B cell (primary cell): ENCODE results near the gene SLC6A7. TPM values are rescaled to one million over a fixed set of nuclear protein-coding genes. Genes with fewer than 3 reads are reported as not detected.

Source experiments
- ATAC-seq: fragments of 200-7000 bp; cut with Tn5 transposase; one replicate; pipeline ENCODE4 v1.10.0; 2021; ENCODE audit warnings: low read depth, mild to moderate bottlenecking, moderate number of reproducible peaks, moderate library complexity
- CTCF ChIA-PET: fragments of 350-600 bp; sonication (Branson Sonifier 250); formaldehyde crosslinking; loops from one replicate; lab custom pipeline; 2021; ENCODE audit warnings: antibody characterized with exemption, inconsistent platforms; lab: Charles Lee
- POLR2A ChIA-PET: fragments of 350-600 bp; sonication (Branson Sonifier 250); formaldehyde crosslinking; loops from one replicate; lab custom pipeline; 2021; ENCODE audit warnings: antibody characterized with exemption; lab: Charles Lee
- DNase-seq: peaks from one replicate; pipeline ENCODE4 v3.0.0; 2013
- H2AFZ ChIP-seq: 2 replicates; pipeline ENCODE4 v1.6.1; 2012; ENCODE audit warnings: mild to moderate bottlenecking, low read depth, low read length; ENCODE audit not compliant: insufficient read depth, poor library complexity, severe bottlenecking
- H3K27ac ChIP-seq, 2 donors: 1 replicate in 1 of 2; 2 replicates in 1 of 2; pipeline ENCODE4 v1.5.1; 2012 to 2013; ENCODE audit warnings: low read length in 2 of 2, mild to moderate bottlenecking in 2 of 2, moderate library complexity in 1 of 2
- H3K27me3 ChIP-seq, 4 experiments: fragments of 200-600 bp in 1 of 4; sonication (generic) in 1 of 4; replicated peaks in 1 of 4; 1 replicate in 2 of 4; 2 replicates in 2 of 4; pipeline versions ENCODE4 v1.6.1 to v1.7.0; 2013 to 2016; ENCODE audit warnings: low read length in 3 of 4, mild to moderate bottlenecking in 2 of 4, mixed read lengths in 1 of 4, moderate library complexity in 1 of 4; ENCODE audit not compliant: insufficient read depth in 4 of 4, control insufficient read depth in 3 of 4; ENCODE audit errors: control extremely low read depth in 1 of 4
- H3K36me3 ChIP-seq, 2 experiments: replicated peaks in 1 of 2; 1 replicate in 1 of 2; 2 replicates in 1 of 2; pipeline versions ENCODE4 v1.6.1 to v1.7.1; 2013; ENCODE audit warnings: low read length in 1 of 2; ENCODE audit not compliant: insufficient read depth in 2 of 2, control insufficient read depth in 1 of 2; ENCODE audit errors: control extremely low read depth in 1 of 2, extremely low read depth in 1 of 2
- H3K4me1 ChIP-seq, 2 donors: fragments of 200-600 bp in 1 of 2; sonication (generic) in 1 of 2; 1 replicate in 1 of 2; 2 replicates in 1 of 2; pipeline versions ENCODE4 v1.5.1 to v1.6.1; 2013 to 2017; ENCODE audit warnings: low read length in 2 of 2; ENCODE audit not compliant: control insufficient read depth in 2 of 2, insufficient read depth in 2 of 2
- H3K4me2 ChIP-seq: replicated peaks from 2 replicates; pipeline ENCODE3; 2012; ENCODE audit warnings: mild to moderate bottlenecking, low read depth, low read length; ENCODE audit not compliant: poor library complexity, severe bottlenecking
- H3K4me3 ChIP-seq, 5 experiments: fragments of 200-600 bp in 1 of 5; sonication (generic) in 1 of 5; 1 replicate in 3 of 5; 2 replicates in 2 of 5; pipeline versions ENCODE4 v1.5.1 to v1.7.0; 2011 to 2016; ENCODE audit warnings: low read length in 4 of 5, mild to moderate bottlenecking in 4 of 5, low read depth in 2 of 5, control low read depth in 1 of 5, moderate library complexity in 1 of 5; ENCODE audit not compliant: insufficient read depth in 1 of 5; ENCODE audit errors: control extremely low read depth in 1 of 5, extremely low read depth in 1 of 5
- H3K79me2 ChIP-seq: fragments of 200-600 bp; sonication (generic); one replicate; pipeline ENCODE4 v1.6.0; 2016; ENCODE audit warnings: low read length; ENCODE audit not compliant: control insufficient read depth, insufficient read depth
- H3K9ac ChIP-seq: fragments of 200-600 bp; sonication (generic); 2 replicates; pipeline ENCODE4 v1.6.1; 2017; ENCODE audit warnings: mild to moderate bottlenecking, low read length, moderate library complexity
- H3K9me3 ChIP-seq, 3 donors: one replicate each; pipeline versions ENCODE4 v1.6.1 to v1.7.1; 2013; ENCODE audit warnings: low read length in 2 of 3; ENCODE audit not compliant: control insufficient read depth in 2 of 3, insufficient read depth in 1 of 3; ENCODE audit errors: control extremely low read depth in 1 of 3
- H4K20me1 ChIP-seq: 2 replicates; pipeline ENCODE4 v1.6.0; 2012; ENCODE audit warnings: mild to moderate bottlenecking, low read length; ENCODE audit not compliant: insufficient read depth, control insufficient read depth, poor library complexity, severe bottlenecking
- H3K27ac Mint-ChIP-seq: one replicate; pipeline ENCODE4 v1.8.0; 2021; ENCODE audit warnings: mixed read lengths
- H3K27me3 Mint-ChIP-seq: one replicate; pipeline ENCODE4 v1.8.0; 2021; ENCODE audit warnings: mixed read lengths
- H3K4me1 Mint-ChIP-seq: one replicate; pipeline ENCODE4 v1.8.0; 2021; ENCODE audit warnings: mixed read lengths
- H3K4me3 Mint-ChIP-seq: one replicate; pipeline ENCODE4 v1.8.0; 2021; ENCODE audit warnings: mixed read lengths
- H3K9me3 Mint-ChIP-seq: one replicate; pipeline ENCODE4 v1.8.0; 2022; ENCODE audit warnings: mixed read lengths; ENCODE audit not compliant: insufficient read depth
- EZH2 ChIP-seq: IDR thresholded peaks from 2 replicates; pipeline ENCODE4 v1.6.1; 2012; ENCODE audit warnings: borderline replicate concordance, low read depth, mild to moderate bottlenecking, moderate library complexity, low read length; ENCODE audit not compliant: insufficient read depth, poor library complexity, severe bottlenecking
- WGBS: methylation state at CpG from one replicate; pipeline ENCODE4 v1.1.5; 2013; ENCODE audit warnings: missing lambda C conversion rate; ENCODE audit not compliant: insufficient coverage; 5-methylcytosine and 5-hydroxymethylcytosine counted together
- intact Hi-C: fragments of 100-400 bp; cut with micrococcal nuclease; formaldehyde crosslinking; loops from one replicate; pipeline ENCODE4 v1.10.0; 2022
- polyA plus RNA-seq: library from polyadenylated mRNA; depleted of rRNA; stranded (reverse); fragments of >200 nt; gene quantifications from 2 replicates; pipeline ENCODE4 v1.2.3, GENCODE V29; 2012
- total RNA-seq, 2 donors: library from RNA; stranded (reverse); fragments of 120-200 nt in 1 of 2; gene quantifications; 1 replicate in 1 of 2; 2 replicates in 1 of 2; pipeline versions ENCODE4 v1.2.3 to v1.2.4, GENCODE V29; 2013 to 2022
- TF ChIP-seq, protein P1 (sequence below): fragments of 200-600 bp; IDR thresholded peaks from one replicate; pipeline ENCODE4 v1.8.0; 2022; ENCODE audit warnings: antibody characterized with exemption, mild to moderate bottlenecking

Gene SLC6A7
- total and polyA plus RNA-seq, 2 donors (not counting 1 experiment from before 2014, with no cell fraction given) = not detected

DNA sequence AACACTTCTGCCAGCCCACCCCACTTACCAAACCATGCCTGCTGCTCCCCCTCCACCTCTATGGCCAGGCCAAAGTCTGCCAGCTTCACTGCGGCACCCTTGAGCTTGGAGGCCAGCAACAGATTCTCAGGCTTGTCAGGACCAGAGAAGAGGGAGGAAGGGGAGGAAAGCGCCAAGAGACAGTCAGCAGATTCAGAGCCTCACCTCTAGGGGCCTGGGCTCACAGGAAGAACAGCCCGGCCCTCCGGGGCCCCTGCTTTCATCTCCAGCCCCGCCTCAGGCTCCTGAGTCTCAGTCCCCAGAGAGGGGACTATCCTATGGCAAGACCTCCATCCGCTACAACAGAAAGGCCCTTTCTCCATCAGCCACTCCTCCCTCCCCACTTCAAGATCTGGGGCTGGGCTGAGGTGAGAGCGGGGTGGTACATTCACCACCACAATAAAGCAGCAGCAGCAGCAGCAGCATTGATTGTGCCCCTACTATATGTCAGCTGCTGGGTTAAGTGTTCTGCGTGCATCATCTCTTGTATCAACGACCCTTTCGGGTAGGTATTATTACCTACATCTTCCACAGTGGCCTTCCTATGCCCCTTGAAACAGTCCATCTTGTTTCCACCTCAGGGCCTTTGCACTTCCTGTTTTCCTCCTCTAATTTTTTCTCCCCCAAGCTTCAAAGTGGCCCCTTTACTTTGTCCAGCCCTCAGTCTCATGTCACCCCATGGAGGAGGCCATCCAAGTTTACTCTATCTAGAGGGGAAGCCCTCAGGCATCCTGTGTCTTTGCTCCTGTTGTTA lies 63.8 kb downstream of the SLC6A7 start:
- intact Hi-C loops = no loop called here
- H3K27ac ChIP-seq = no peak overlapping the region
- CTCF ChIA-PET = no interaction called here
- no peaks in the 10 kb centered on the region for H3K4me1 ChIP-seq
- H3K4me2 ChIP-seq = no peak overlapping the region
- DNase-seq (no peak), ATAC-seq (no peak)
- peaks cover 0 to 3% (median 0%) of the 10 kb centered on the region in 4 experiments for H3K27me3 ChIP-seq
- POLR2A ChIA-PET = no interaction called here
- peaks cover 5% of the 10 kb centered on the region for H3K27me3 Mint-ChIP-seq
- H3K9me3 ChIP-seq = peaks cover 0 to 5% (median 0%) of the 10 kb centered on the region in 3 donors
- H3K79me2 ChIP-seq = no peaks in the 10 kb centered on the region
- no peak overlapping the region for H3K27ac Mint-ChIP-seq
- H4K20me1 ChIP-seq = no peaks in the 10 kb centered on the region
- 48% methylated on average over 9 of the region's 10 CpGs for WGBS
- H3K9me3 Mint-ChIP-seq = no peaks in the 10 kb centered on the region
- H3K4me3 Mint-ChIP-seq = no peak overlapping the region
- no peaks in the 10 kb centered on the region for H3K36me3 ChIP-seq
- no peak for TF ChIP-seq EZH2
- TF ChIP-seq, protein P1, sequence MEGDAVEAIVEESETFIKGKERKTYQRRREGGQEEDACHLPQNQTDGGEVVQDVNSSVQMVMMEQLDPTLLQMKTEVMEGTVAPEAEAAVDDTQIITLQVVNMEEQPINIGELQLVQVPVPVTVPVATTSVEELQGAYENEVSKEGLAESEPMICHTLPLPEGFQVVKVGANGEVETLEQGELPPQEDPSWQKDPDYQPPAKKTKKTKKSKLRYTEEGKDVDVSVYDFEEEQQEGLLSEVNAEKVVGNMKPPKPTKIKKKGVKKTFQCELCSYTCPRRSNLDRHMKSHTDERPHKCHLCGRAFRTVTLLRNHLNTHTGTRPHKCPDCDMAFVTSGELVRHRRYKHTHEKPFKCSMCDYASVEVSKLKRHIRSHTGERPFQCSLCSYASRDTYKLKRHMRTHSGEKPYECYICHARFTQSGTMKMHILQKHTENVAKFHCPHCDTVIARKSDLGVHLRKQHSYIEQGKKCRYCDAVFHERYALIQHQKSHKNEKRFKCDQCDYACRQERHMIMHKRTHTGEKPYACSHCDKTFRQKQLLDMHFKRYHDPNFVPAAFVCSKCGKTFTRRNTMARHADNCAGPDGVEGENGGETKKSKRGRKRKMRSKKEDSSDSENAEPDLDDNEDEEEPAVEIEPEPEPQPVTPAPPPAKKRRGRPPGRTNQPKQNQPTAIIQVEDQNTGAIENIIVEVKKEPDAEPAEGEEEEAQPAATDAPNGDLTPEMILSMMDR = no peak
- no peak overlapping the region for H3K4me3 ChIP-seq
- H3K4me1 Mint-ChIP-seq = no peaks in the 10 kb centered on the region
- no peak overlapping the region for H3K9ac ChIP-seq
- no peak overlapping the region for H2AFZ ChIP-seq

GRCh38 chr5:150254363-150254762 lies 64.5 kb downstream of the SLC6A7 start:
- no peak overlapping the region for H3K9ac ChIP-seq
- no peaks in the 10 kb centered on the region for H3K27me3 ChIP-seq
- POLR2A ChIA-PET = no interaction called here
- DNase-seq (no peak), ATAC-seq (no peak)
- TF ChIP-seq, protein P1 = no peak
- no peak for TF ChIP-seq EZH2
- H3K4me3 Mint-ChIP-seq = no peak overlapping the region
- no peak overlapping the region for H3K4me3 ChIP-seq
- intact Hi-C loops = no loop called here
- H3K36me3 ChIP-seq = no peaks in the 10 kb centered on the region
- no peaks in the 10 kb centered on the region for H3K4me1 Mint-ChIP-seq
- no peaks in the 10 kb centered on the region for H3K9me3 Mint-ChIP-seq
- H2AFZ ChIP-seq = no peak overlapping the region
- H4K20me1 ChIP-seq = no peaks in the 10 kb centered on the region
- H3K27ac Mint-ChIP-seq = no peak overlapping the region
- no peaks in the 10 kb centered on the region for H3K4me1 ChIP-seq
- no peaks in the 10 kb centered on the region for H3K79me2 ChIP-seq
- H3K27me3 Mint-ChIP-seq = peaks cover 6% of the 10 kb centered on the region
- H3K27ac ChIP-seq = no peak overlapping the region
- no peak overlapping the region for H3K4me2 ChIP-seq
- no peaks in the 10 kb centered on the region for H3K9me3 ChIP-seq
- CTCF ChIA-PET = interaction anchor here (0.8 kb wide), 1 partner anchor 19 kb away, joined by 3 read pairs; no protein-coding TSS in a partner anchor
- WGBS = 73% methylated on average over 3 of the region's 7 CpGs
